ENCODE measurements around the gene SORCS2. TPM values are rescaled to one million over a fixed set of nuclear protein-coding genes. Genes with fewer than 3 reads are reported as not detected.

SORCS2 gene
- polyA plus RNA-seq, 1 of the 3 experiments (the other 2 are of a cell fraction) = 1.6 TPM

DNA sequence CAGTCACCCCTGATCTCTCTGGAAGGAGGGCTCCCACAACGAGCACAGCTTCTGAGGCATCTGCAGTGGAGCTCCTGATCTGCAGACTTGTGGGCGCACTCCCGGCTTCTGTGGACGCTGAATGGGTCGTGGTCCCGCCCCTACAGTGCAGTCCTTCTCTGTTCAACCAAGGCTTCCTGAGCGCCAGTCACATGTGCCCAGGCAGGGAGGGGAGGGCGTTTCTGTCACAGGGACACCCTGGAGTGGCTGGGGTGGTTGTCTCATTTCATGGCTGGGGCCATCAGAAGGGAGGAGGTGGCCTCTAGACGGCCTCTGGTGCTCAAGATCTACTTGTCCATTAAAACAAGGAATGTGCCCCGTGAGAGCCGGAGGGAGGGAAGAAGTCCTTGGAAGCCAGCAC is 309.5 kb downstream of the SORCS2 start:
- H3K4me3 ChIP-seq (ENCODE audit: low read depth in 2 of 2, low read length in 1 of 2) = no peak overlapping the region
- no peaks in the 10 kb centered on the region for H3F3A ChIP-seq (replicated peaks; ENCODE audit: insufficient read depth)
- H3K9me3 ChIP-seq = no peaks in the 10 kb centered on the region
- no peaks in the 10 kb centered on the region for H3K79me2 ChIP-seq (ENCODE audit: insufficient read depth)
- POLR2A ChIA-PET = no interaction called here
- 67% methylated on average over 11 of the region's 11 CpGs for WGBS (ENCODE audit: low lambda C conversion rate)
- H3K27me3 ChIP-seq (ENCODE audit: insufficient read depth) = peaks cover 8% of the 10 kb centered on the region; the same call in 1 of the 2 replicates
- no peak overlapping the region for H3K9ac ChIP-seq
- H2AFZ ChIP-seq (ENCODE audit: low read depth) = no peak overlapping the region
- CTCF ChIA-PET = no interaction called here
- no peaks in the 10 kb centered on the region for H3K9me2 ChIP-seq
- H3K27ac ChIP-seq (ENCODE audit: low read depth in 2 of 2, low read length in 1 of 2) = no peak overlapping the region
- TF ChIP-seq, protein P1, sequence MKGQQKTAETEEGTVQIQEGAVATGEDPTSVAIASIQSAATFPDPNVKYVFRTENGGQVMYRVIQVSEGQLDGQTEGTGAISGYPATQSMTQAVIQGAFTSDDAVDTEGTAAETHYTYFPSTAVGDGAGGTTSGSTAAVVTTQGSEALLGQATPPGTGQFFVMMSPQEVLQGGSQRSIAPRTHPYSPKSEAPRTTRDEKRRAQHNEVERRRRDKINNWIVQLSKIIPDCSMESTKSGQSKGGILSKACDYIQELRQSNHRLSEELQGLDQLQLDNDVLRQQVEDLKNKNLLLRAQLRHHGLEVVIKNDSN (IDR thresholded peaks at IDR 0.05; ENCODE audit: borderline replicate concordance, low read depth) = no peak
- TF ChIP-seq CHD2 (IDR thresholded peaks at IDR 0.05; ENCODE audit: low read length, partially characterized antibody) (no peak), SIN3A (IDR thresholded peaks at IDR 0.05; ENCODE audit: borderline replicate concordance, low read depth, low read length) (no peak), NRF1 (IDR thresholded peaks at IDR 0.05; ENCODE audit: low read depth, low read length) (no peak), TCF12 (IDR thresholded peaks at IDR 0.05) (no peak), GABPA (IDR thresholded peaks at IDR 0.05; ENCODE audit: low read depth) (no peak), RFX5 (IDR thresholded peaks at IDR 0.05; ENCODE audit: low read length) (no peak), TEAD4 (IDR thresholded peaks at IDR 0.05; ENCODE audit: borderline replicate concordance, insufficient read depth) (no peak), USF2 (IDR thresholded peaks at IDR 0.05; ENCODE audit: borderline replicate concordance, low read depth, low read length) (no peak)
- no peaks in the 10 kb centered on the region for H4K20me1 ChIP-seq (ENCODE audit: insufficient read depth)
- peaks cover 0 to 7% of the 10 kb centered on the region in 2 experiments; a peak in 1 of 4 replicates for H3K4me1 ChIP-seq (ENCODE audit: control insufficient read depth in 1 of 2, insufficient read depth in 2 of 2, low read depth in 1 of 2, low read length in 1 of 2)
- H3K36me3 ChIP-seq (replicated peaks in 1 of 2; ENCODE audit: control insufficient read depth in 1 of 2, insufficient read depth in 2 of 2, low read length in 1 of 2) = no peaks in the 10 kb centered on the region
- no peak overlapping the region for H3K4me2 ChIP-seq
- no peak for DNase-seq

DNA sequence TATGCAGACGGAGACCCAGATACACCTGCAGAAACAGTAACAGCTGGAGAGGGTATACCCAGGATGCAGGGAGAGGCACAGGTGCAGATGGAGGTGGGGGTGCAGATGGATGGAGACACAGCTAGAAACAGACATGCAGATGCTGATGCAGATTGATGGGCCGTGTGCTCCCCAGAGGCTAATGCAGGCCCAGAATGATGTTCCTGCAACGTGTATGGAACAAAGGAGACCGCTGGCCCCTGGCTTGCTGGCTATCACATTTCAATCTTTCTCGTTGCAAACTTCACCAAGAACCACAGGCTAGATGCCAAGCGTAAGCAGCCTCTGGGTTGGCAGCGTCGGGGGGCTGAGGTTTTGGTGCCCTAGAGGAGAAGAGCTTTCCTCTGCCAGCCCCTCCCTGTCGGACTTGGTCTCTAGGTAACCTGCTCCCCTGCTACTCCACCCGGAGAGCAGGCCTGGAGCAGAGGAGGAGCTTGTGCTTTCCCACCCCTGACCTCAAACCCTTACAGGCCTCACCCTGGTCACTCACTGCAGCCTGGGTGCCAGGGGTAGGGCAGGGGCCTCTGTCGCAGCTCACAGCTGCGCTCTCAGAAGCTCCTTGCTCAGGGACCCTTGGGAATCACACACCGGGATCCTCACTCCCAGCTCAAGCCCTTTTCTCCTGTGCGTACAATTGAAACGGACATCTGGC is 311.4 kb downstream of the SORCS2 start:
- POLR2A ChIA-PET = no interaction called here

More for the DNA sequence above, 311.4 kb downstream of the SORCS2 start:
- TF ChIP-seq GATA2 (CRISPR knock-in tag; IDR thresholded peaks at IDR 0.05) = peak; percentile 17; the same call in 1 of the 2 replicates
- no peak for TF ChIP-seq FOSL2 (IDR thresholded peaks at IDR 0.05; ENCODE audit: borderline replicate concordance, low read depth)
- no peak for TF ChIP-seq YY1 (IDR thresholded peaks at IDR 0.05; ENCODE audit: low read depth)
- Histone ChIP-seq H3K27ac (ENCODE audit: low read depth in 2 of 2, low read length in 1 of 2) (no peak overlapping the region), H3K27me3 (ENCODE audit: insufficient read depth) (peaks cover 8% of the 10 kb centered on the region; the same call in 1 of the 2 replicates), H3K79me2 (ENCODE audit: insufficient read depth) (no peaks in the 10 kb centered on the region), H4K20me1 (ENCODE audit: insufficient read depth) (no peaks in the 10 kb centered on the region), H3K36me3 (replicated peaks in 1 of 2; ENCODE audit: control insufficient read depth in 1 of 2, insufficient read depth in 2 of 2, low read length in 1 of 2) (no peaks in the 10 kb centered on the region), H3K9ac (no peak overlapping the region), H2AFZ (ENCODE audit: low read depth) (no peak overlapping the region), H3K4me1 (ENCODE audit: control insufficient read depth in 1 of 2, insufficient read depth in 2 of 2, low read depth in 1 of 2, low read length in 1 of 2) (peaks cover 0 to 7% of the 10 kb centered on the region in 2 experiments; a peak in 1 of 4 replicates), H3K9me2 (no peaks in the 10 kb centered on the region), H3F3A (replicated peaks; ENCODE audit: insufficient read depth) (no peaks in the 10 kb centered on the region), H3K4me3 (ENCODE audit: low read depth in 2 of 2, low read length in 1 of 2) (no peak overlapping the region), H3K4me2 (no peak overlapping the region), H3K9me3 (no peaks in the 10 kb centered on the region)
- CTCF ChIA-PET = interaction anchor here (1.1 kb wide), 1 partner anchor 216 kb away, joined by 3 read pairs; no protein-coding TSS in a partner anchor
- WGBS (ENCODE audit: low lambda C conversion rate) = 66% methylated on average over 14 of the region's 15 CpGs
- no peak for DNase-seq

All from SK-N-SH (cell line).